ENCODE measurements around the gene SLC7A14.

GRCh38 chr3:170419557-170420087 is 166.3 kb downstream of the SLC7A14 start:
- TF ChIP-seq CTCF (IDR thresholded peaks at IDR 0.05) (no peak), POLR2A (IDR thresholded peaks at IDR 0.05) (no peak)
